NCI-H1105 (cell line): ENCODE results near the gene OR11A1.

ENCODE experiments used
- DNase-seq: peaks from one replicate; lab custom pipeline; 2025; lab: John Stamatoyannopoulos, UW

OR11A1 gene, protein sequence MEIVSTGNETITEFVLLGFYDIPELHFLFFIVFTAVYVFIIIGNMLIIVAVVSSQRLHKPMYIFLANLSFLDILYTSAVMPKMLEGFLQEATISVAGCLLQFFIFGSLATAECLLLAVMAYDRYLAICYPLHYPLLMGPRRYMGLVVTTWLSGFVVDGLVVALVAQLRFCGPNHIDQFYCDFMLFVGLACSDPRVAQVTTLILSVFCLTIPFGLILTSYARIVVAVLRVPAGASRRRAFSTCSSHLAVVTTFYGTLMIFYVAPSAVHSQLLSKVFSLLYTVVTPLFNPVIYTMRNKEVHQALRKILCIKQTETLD

GRCh38 chr6:29456971-29457370 lies at the start of gene OR11A1, which contains the start of gene OR2H1:
Gene OR11A1 (minus strand): TSS chr6:29457071. CDS start chr6:29427641, 29,430 bp downstream.
Gene OR2H1 (plus strand): TSS chr6:29457155. CDS start chr6:29461770, 4,615 bp downstream.
- DNase-seq = no peak

- no peak for DNase-seq
These were observed 49.7 kb upstream of the OR11A1 start for GRCh38 chr6:29506446-29507067.

- no peak for DNase-seq
These were observed 48.9 kb upstream of the OR11A1 start for GRCh38 chr6:29505808-29506207.

DNA sequence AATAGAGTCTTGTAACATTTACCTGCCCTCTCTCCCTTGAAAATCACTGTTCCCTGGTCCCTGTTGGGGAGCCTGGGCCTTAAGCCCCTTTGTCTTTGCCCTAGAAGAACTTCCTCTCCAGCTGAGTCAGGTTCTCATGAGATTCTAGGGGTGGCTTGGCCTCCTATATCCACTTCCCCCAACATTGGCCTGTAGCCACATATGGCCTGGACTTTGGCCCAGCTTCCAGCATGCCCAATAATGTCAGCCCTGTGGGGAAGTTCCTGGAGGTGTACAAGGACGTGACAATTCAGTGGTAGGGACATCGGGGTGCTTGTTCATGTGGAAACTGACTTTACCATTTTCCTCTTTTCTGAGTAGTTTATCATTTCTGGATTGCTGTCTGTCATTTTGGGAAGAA lies 48.1 kb upstream of the OR11A1 start:
- DNase-seq = no peak

DNA sequence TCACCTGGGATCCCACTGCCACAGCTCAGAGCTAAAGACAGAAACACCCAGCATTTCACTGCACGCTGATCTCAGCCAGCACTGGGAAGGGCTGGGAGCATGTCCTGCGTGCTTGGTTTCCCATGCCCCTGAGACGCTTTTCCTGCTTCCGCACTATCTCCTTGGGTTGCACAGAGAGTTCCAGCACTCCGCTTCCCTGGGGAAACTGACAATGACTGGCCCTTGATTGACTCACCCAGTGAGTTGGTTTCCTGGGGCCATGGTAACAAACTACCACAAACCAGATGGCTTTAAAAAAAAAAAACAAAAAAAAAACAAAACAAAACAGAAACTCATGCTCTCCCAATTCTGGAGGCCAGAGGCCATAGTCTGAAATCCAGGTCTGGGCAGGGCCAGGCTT lies 45.7 kb upstream of the OR11A1 start:
- no peak for DNase-seq

GRCh38 chr6:29502181-29502580 lies 45.3 kb upstream of the OR11A1 start:
- no peak for DNase-seq

DNA sequence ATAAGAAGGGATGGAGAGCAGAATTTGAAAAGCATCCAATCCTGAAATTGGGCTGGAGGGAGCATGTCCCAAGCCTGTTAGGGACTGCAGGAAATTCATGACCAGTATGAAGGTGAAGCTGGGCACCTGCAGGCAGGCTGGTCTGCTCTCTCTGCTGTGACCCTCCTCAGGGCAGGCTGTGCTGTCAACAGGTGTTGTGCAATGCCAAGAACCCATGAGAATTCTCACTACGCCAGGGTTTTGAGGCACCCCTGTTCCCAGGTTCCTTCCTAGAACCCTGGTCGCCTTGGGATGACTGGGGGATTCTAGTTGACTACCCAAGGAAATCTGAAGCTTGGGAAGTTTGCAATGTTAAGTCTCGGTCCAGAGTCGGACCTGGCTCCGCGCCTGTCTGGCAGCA lies 44.2 kb upstream of the OR11A1 start:
- DNase-seq = no peak

GRCh38 chr6:29500594-29500993 lies 43.7 kb upstream of the OR11A1 start:
- DNase-seq = no peak

GRCh38 chr6:29499704-29500103 lies 42.8 kb upstream of the OR11A1 start:
- no peak for DNase-seq

DNA sequence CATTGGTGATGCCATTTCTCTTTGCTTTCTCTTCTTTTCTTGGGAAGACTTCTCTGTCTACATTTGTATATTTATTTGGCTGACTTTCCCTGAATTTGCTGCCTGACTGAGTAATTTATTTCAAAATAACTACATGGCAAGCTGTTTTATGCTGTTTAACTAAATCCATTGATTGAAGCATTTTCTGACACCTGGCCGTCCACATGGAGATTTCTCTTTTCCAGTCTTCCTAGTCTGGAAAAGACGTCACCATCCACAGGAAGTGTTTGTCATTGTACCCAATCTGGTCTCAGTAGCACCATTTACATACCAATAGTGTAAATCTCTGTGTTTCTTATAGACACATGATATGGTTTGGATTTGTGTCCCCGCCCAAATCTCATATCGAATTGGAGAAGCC lies 40.1 kb upstream of the OR11A1 start:
- no peak for DNase-seq

DNA sequence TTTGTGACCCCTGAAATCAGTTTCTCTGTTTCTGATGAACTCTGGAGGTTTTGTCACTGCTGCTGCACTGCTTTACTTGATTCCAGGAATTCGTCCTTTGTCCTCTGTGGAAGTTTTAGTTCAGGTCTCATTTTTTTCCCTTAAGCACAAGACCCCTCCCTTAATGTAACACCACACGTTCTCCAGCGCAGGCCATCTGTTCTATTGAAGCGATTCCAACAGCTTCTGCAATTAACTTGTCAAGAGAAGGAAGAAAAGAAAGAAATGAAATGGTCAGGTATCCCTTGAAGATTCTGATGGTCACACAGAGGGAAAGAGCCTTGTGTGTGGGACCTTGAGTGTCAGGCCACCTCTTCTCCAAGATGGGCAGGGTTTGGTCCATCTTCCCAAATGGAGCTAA lies 38.7 kb upstream of the OR11A1 start:
- DNase-seq = no peak

- no peak for DNase-seq
These were observed 37.3 kb upstream of the OR11A1 start for GRCh38 chr6:29494131-29494530.

GRCh38 chr6:29493261-29493660 lies 36.4 kb upstream of the OR11A1 start:
- DNase-seq = no peak

- no peak for DNase-seq
These were observed 34.7 kb upstream of the OR11A1 start for GRCh38 chr6:29491574-29491973.

- no peak for DNase-seq
These were observed 33.7 kb upstream of the OR11A1 start for GRCh38 chr6:29490552-29490951.

DNA sequence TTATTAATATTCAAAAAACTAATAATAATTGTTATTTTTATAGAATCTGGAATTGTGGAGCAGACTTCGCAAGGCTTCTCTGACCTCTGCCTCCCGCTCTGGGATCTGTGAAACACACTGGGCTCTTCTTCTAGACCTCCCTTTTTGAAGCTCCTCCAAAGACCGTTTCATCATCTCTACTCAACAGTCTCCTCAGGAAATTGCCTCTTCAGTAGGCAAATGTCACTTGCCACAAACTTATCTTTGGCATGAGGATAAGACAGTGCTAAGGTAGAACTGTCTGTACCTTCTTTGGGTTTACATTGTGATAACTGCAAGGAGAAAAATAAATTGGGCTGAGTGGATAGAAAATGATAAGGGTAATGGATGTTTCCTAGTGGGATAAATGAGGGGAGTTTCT lies 33.2 kb upstream of the OR11A1 start:
- DNase-seq = no peak

DNA sequence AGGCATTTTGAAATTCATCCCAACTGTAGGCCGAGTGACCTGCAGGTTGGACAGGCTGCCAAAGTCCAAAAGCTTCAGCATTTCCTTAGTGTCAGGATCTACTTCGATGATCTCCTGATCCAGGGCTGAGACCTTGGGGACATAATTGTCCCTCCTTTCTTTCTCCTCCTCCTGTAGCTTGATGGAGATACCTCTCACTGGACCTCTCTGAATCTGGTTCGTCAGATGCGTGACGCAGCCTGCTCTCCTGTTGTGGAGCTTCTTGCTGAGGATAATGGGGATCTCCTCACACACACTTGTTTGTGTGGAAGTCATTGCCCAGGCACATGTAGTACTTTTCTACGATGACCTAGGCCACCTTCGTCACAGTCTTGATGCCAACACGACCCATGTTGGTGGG lies 32.4 kb upstream of the OR11A1 start:
- no peak for DNase-seq

DNA sequence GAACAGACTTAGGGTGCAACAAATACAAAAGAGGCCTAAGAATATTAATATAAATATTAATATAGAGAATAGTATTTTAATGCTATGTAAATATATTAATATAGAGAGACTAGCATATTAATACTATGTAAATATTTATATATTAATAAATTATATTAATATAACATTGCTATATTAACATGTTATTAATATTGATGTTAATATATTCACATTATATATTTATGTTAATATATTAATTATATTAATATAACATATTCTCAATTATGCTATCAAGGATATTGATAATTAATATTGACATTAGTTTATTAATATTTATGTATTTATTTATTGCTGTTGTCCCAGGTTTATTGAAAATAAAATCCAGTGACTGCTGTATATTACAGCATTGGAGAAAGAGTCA lies 32.0 kb upstream of the OR11A1 start:
- DNase-seq = no peak

- DNase-seq = no peak
These were observed 30.8 kb upstream of the OR11A1 start, which contains the start of gene MAS1L for GRCh38 chr6:29487660-29488059. Gene MAS1L (minus strand): TSS chr6:29487956. CDS start chr6:29487902, 54 bp downstream.

DNA sequence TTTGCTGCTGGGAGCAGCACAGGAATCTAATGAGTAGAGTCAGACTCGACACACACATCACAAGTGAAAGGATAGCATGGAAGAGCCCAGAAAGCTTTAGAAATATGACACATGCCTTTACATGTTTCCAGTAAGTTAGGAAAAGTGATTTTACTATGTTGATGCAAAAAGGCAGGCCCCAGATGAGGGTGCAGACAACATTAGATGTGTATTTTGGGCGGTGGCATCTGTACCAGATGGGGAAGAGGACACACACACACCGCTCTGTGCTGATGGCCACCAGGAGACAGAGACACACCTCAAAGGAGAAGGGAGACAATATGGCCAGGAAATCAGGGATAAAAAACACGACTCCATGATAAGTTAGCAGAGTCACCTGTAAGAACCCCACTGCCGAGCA lies 30.3 kb upstream of the OR11A1 start:
- DNase-seq = no peak

GRCh38 chr6:29486577-29486976 lies 29.7 kb upstream of the OR11A1 start:
- no peak for DNase-seq

DNA sequence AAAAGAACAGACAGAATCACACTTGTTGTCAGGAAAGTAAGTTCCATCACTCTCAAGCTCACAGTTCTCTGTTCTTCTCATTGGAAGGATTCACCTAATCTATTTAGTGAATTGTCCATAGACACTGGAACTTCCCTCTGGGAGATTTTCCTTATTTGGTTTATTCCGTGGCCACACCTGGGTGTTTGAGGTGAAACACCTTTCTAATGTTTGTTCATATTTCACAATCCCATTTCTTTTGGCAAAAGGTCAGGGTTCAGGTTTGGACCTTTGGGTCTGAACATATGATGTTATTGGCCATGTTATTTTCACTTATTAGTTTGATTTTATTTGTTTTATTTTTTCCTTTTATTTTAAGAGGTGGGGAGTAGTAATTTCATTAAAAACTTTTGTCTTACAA lies 26.9 kb upstream of the OR11A1 start:
- DNase-seq = no peak

DNA sequence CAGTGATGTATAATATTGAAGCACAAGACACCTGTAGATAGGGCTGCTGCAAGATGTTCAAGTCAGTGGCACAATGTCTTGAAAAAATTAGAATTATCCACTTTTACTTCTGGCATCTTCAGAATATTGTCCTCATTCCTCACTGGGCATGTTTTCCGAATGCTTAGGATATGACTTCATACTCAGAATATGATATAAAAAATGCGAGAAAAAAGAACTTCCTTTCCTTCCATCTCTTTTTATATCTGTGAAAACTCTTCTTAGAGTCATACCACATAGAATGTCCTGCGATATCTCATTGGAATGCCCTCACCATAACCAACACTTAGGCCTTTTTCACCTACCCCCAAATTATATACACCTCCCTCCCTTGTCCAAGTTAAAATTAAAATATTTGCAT lies 26.3 kb upstream of the OR11A1 start:
- no peak for DNase-seq

GRCh38 chr6:29479560-29479959 lies 22.7 kb upstream of the OR11A1 start:
- no peak for DNase-seq
